GM19035 (cell line): Measurements from ENCODE around the gene YAF2.
"Not testable (repeated sequence)": the region's sequence is repeated elsewhere in the genome, so short reads cannot be mapped to it uniquely, and the experiment has no call there.

Experiments
- ATAC-seq: cut with Tn5 transposase; IDR thresholded peaks from one replicate; pipeline ENCODE4 v1.9.1; 2021; ENCODE audit not compliant: unreplicated experiment

YAF2 gene

DNA sequence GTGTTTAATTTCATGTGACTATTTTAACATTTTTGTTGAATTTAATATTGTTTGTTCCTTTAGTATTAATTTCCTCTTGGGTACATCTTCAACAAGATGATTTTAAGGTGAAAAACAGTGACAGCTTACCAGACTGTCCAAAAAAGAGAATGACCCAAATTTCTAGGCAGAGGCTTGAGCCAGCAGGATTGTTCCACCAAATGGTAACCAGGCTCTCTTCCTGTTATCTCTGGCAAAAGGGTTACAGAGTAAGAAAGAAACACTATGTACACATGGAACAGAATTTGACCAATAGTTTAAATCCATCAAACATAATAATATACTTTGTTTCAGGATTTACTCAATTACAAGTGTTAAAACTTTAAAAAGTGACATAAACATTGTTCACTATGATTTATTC lies 39.0 kb downstream of the YAF2 start:
- ATAC-seq, result no peak

DNA sequence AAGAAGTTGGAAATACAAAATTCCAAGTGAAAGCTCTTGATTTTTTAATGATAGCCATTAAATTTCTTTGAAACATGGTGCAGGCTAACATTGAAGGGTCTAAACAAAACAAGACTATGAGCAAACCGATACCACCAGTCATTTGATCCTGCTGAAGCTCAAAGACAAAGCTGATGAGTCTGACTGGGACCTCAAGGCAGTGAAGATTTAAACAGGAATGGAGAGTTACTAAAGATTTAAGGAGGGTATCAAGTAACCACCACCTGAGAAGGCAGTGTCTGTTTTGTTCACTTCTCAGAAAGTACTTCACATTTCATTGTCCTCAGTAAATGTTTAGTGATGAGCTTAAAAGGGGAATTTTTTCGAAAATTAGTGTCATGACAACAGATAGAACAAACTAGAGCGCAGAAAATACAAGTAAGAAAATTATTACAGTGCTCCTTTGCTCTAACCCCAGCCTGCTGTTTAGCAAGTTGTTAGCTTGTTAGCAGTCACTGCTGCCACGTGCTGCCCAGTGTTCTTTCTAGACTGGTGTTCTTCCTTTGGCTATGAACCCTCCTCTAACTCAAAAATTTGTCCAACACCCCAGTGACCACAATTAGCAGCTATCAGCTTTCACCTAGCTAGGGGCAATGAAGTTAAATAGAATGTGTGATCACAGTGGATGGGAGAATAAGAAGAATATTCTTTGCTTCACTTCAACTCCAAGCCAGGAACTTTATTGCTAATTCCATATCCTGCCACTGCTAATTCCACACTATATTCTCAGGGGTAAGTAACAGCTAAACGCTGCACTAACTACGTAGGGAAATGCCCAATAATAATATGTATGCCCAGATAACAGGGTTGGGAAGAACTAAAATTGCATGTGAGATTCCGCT lies 41.1 kb downstream of the YAF2 start:
- no peak for ATAC-seq

DNA sequence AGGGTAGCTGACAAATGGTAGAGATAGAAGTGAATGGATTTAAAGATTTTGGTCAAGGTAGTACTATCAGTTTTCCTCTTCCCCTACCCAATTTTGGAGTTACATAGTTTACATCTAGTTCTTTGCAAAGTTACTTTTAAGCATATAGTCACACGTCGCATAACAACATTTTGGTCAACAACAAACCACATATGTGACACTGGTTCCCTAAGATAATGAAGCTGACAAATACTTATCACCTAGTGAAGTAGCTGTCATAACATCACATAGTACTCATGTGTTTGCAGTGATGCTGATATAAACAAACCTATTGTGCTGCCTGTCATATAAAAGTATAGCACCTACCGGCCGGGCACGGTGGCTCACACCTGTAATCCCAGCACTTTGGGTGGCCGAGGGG lies 45.4 kb downstream of the YAF2 start:
- no peak for ATAC-seq

DNA sequence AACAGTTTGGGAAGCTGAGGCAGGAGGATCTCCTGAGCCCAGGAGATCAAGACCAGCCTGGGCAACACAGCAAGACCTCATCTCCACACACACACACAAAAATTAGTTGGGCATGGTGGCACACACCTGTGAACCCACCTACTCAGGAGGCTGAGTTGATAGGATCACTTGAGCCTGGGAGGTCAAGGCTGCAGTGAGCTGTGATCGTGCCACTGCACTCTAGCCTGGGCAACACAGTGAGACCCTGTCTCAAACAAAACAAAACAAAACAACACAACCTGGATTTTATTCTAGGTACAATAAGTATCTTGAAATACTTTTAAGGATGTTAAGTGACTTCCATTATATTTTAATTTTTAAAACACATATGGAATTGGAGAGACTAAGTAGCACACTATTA lies 45.8 kb downstream of the YAF2 start:
- ATAC-seq, result no peak

DNA sequence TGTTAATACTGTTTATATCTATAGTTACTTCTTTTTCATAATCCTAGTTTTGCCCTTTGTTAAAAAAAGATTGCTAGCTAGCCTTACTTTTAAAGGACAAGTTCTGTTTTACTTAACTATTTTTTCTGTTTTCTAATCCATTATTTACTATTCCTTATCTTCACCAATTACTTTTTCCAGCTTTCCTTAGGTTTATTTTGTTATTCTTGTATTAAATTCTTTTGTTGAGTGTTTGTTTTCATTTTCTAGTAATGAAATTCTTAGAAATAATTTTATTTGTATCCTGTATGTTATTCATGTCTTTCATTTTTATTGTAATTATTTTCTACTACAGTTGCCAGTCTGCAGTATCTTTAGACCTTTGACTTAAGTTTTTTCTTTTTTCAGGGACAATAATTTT lies 47.7 kb downstream of the YAF2 start:
- no peak for ATAC-seq

DNA sequence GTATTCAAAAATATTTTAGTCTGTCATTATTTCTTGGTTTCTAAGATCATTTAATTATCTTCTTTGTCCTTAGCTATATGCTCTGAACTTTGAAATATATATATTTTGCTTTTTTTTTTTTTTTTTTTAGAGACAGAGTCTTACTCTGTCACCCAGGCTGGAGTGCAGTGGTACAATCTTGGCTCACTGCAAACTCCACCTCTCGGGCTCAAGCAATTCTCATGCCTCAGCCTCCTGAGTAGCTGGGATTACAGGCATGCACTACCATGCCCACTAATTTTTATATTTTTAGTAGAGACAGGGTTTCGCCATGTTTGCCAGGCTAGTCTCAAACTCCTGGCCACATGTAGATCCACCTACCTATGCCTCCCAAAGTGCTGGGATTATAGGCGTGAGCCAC lies 49.8 kb downstream of the YAF2 start:
- ATAC-seq, result not testable (repeated sequence)

DNA sequence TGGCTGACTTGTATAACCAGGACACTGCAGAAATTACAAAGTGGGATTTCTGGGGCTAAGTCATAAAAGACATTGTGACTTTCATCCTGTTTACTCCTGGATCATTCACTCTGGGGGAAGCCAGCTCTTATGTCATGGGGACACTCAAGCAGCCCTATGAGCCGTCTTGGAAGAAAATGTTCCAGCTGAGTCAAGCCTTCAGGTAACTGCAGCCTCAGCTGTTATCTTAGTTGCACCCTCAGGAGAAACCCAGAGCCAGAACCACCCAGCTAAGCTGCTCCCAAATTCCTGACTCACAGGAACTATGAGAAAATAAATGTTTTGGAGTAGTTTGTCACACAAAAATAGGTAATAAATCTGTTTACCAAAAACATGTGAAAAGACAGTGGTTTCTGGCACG lies 50.2 kb downstream of the YAF2 start:
- ATAC-seq, result no peak

DNA sequence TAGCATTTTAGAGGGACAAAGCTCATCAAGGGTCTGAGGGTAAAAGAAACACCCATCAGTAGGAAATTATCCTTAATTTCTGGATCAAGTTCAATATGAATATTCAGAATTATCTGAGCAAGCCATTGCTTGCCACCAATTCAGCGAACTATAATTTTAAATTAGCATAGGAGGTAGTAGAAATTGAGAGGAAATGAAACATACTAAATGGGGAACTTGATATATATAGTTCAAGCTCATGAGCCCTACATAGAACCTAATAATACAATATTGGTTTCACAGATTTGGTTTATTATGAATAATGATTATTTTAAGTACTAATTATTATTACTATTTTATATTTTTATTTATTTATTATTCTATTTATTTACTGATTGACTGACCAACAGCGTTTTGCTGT lies 51.3 kb downstream of the YAF2 start:
- peak; percentile 63 for ATAC-seq

DNA sequence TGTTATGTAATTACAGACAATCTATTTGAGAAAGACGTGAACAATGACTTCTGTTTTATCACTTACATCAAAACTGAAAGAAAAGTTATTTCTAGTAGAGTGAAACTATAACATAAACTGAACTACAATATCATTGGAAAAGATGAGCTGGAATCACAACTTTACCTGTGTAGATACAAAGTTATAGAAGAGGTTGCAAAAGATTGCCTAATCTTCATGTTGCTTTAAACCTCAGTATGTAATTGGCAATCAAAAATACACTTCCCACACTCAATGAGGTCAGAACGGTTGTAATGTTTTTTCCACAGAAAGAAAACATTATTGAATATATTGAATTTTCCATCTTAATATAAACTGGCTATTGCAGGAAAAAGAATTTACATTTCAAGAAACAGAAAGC lies 55.7 kb downstream of the YAF2 start:
- no peak for ATAC-seq

DNA sequence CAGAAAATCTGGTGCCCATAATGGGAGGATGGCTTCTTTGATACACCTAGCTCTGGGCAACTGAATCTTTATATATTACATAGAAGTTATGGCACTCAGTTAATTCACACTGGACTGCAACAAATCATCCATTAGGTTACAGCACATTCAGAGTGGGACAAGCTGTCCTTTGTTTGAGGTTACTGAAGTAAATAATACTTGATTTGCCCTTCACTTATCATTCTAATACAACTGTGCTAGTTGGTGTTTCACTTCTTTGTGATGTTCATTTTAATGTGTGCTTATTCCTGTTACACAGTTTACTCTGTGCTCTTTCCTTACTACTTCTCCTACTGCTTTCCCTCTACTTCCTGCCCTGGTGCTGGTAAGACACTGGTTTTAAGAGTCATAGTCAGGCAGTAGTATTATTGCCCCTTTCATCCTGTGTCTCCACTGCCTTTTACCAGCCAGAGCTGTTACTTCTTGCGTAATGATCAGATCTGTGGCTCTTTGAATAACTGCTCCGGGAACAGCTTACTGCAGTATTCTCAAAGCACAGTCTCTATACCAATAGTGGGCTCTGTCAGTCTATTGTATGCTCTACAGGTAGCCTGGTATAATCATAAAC lies 57.0 kb downstream of the YAF2 start:
- no peak for ATAC-seq

DNA sequence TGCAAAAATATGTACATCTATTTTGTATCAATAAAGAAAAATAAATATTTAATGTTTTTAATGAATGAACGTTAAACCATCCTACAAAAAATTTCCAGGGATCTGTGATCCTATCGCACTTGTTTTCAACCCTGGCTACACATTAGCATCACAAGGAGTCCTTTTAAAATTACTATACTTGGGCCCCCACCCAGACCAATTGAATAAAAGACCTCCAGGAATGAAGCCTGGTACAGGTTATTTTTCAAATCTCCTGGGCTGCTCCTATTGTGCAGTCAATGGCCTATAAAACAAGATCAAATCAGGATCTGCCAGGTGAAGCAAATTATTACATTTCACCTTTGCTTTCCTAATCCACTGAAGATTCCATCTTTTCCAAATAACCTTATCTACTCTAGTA lies 59.9 kb downstream of the YAF2 start:
- ATAC-seq, result no peak

DNA sequence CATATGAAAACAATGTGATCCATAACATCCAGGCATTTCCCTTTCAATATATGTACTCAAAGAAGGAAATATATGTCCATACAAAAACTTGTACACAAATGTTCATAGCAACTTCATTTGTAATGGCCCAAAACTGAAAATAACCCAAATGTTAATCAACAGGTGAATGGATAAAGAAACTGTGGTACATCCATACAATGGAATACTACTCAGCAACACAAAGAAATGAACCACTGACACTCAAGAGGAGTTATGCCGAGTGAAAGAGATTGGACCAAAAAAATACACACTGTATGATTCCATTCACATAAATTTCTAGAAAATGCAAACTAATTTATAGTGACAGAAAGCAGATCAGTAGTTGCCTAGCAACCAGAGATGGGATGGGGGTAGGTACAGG lies 63.1 kb downstream of the YAF2 start:
- no peak for ATAC-seq

DNA sequence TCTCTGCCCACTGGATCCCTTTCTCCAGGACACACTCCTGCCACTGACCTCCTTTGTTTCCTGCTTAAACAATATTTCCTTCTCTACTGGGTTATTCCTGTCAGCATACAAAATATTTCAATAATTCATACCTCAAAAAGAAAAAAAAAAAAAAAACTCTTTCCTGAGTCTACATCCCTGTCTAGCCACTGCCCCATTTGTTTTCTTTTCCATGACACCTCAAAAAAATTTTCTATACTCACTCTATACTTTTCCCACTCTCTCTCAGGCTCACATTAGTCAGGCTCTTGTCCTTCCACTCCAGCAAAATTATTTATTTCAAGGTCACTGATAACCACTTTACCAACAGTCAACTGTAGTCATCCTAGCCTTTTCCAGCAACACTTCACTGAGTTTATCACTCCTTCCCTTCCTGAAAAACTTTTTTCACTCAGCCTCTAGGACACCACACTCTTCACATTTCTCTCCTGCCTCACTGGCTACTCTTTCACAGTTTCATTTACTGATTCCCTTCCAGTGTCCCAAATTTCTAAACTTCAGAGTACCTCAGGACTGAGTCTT lies 64.0 kb downstream of the YAF2 start:
- no peak for ATAC-seq

DNA sequence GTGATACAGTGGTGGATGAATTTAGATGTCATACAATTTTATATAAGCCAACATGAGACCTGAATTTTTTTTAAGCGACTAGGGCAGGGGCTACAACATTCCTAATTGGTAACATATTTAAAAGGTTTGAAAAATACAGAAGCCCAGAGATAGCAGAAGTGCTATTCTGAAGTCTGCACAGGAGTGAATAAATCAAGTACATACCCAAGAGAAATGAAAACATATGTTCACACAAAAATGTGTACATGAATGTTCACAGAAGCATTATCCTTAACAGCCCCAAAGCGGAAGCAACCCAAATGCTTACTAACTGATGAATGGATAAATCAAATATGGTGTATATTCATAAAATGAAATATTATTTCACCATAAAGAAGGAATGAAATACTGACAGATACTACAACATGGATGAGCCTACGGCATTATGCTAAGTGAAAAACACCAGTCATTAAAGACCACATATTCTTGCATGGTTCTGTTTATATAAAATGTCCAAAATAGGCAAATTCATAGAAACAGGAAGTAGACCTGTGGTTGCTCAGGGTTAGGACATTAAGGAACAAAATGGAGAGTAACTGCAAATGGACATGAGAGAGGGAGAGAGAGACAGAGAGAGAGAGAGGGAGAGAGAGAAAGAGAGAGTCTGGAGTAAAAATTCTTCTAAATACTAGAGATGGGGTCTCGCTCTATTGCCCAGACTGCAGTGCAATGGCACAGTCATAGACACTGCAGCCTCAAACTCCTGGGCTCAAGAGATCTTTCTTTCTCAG lies 65.4 kb downstream of the YAF2 start:
- ATAC-seq, result no peak

DNA sequence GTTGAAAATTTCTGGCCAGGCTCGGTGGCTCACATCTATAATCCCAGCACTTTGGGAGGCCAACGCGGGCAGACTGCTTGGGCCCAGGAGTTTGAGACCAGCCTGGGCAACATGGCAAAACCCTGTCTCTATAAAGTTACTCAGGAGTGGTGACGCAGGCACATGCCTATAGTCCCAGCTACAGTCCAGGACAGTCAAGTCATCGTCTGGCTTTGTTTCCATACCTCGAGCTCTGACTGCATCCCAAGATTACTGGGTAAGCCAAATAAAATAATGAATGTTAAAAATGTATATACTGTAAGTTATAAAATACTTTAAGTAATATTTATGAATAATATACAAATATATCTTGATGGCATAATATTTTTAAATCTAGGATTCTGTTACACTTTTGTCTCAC lies 70.3 kb downstream of the YAF2 start:
- ATAC-seq, result no peak

DNA sequence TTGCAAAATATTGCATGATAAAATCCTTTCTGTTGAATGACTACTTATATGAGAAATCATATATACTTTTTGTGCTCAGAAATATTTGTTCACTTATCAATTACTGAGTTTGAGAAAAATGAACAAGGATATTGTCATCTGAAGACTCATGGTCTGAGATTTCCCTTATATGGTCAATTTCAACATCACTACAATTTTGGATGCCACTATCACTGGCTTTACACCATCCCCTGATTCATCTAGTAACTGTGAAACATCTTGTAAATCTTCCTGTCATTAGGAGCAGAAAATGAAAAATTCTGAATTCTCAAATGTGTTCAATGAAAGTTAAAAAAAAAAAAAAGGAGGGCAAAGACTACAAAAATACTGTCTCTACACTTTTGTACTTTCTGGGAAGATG lies 71.5 kb downstream of the YAF2 start:
- no peak for ATAC-seq

DNA sequence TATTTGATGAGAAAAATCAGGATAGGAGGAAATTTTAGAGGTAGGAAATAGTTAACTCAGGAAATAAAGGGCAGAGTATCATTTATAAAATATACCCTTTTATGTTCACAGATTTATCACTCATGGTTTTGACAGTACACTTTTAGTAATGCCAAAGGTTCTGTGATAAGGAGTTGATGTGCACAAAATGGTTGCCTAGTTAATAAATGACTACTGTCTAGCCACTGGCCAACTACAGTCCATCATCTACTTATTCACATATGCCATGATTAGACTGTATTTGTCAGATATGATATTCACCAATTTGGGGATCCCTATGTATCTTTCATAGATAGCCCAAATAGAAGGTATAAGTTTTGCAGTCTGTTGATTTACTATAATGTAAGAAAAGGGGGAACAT lies 74.1 kb downstream of the YAF2 start:
- no peak for ATAC-seq

DNA sequence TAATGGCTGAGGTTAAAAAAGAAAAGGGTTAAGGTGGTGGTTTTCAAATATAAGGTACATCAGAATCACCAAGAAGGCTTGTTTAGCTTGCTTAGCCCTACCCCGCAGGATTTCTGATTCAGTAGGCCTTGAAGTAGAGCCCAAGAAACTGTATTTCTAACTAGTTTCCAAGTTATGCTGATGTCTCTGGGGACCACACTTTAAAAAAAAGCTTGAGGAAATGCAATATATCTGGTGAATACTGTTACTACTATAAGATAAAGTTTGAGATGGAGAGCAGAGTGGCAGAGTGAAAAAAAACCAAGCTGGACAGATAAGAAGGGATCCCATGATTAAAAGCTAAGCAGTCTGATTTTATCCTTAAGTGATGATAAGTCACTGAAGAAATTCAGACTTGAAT lies 75.1 kb downstream of the YAF2 start:
- ATAC-seq, result no peak

DNA sequence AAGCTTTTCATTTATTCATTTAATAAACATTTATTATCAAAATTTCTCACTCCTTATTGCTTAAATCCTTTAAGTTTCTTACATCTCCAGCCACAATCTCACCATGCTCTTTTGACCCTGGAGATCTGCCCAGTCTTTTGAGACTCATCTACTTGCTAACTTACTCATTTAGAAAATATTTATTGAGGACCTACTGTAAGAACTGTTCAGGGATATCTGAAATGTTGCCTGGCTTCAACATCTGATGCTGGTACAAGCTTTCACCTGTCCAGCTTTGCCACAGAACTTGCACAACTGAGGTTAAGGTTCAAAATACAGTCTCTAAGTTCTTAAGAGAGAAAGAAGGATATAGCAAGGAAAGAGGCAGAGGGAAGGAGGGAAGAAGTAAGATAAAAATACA lies 75.9 kb downstream of the YAF2 start:
- ATAC-seq, result no peak

DNA sequence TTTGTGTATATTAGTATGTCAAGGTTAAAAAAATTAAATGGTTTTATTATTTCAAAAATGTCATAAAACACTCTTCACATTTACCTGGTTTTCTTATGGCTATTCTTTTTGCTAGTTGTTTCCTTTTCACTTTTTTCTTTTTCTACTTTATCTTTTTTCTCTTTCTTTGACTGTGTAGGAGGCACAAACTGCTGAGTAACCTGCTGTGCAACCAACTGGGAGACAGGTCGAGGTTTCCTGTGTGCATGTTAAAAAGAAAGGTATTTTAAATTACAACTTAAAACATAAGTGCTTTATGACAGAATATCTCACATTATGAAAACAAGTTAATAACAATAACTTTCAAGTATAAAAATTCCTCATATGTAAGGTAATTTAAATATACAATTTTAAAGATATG lies 76.5 kb downstream of the YAF2 start:
- no peak for ATAC-seq

DNA sequence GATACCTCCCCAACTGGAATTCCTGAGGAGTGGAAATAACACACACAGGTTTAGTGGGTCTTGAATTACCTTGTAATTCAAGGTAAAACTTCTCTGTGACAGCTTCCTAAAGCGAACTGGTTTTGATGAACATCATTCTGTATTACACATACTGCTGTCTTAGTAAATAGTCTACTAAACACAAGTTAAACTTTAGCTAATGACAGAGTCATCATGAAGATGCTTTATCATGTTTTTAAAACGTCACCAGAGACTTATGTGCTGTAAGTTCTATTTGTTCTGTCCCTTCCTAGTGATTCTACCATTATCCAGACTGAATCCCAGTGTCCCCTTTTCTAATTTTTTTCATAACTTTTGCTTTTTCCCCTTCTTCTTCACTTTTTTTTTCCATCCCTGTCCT lies 81.8 kb downstream of the YAF2 start:
- no peak for ATAC-seq
